ENCODE measurements around the gene NT5DC1. TPM values are rescaled to one million over a fixed set of nuclear protein-coding genes. Genes with fewer than 3 reads are reported as not detected.
A peak's percentile ranks its signal among the peaks of the same experiment; 100 is the strongest.

The NT5DC1 gene
- polyA plus RNA-seq, 1 experiment: 23.2 TPM

DNA sequence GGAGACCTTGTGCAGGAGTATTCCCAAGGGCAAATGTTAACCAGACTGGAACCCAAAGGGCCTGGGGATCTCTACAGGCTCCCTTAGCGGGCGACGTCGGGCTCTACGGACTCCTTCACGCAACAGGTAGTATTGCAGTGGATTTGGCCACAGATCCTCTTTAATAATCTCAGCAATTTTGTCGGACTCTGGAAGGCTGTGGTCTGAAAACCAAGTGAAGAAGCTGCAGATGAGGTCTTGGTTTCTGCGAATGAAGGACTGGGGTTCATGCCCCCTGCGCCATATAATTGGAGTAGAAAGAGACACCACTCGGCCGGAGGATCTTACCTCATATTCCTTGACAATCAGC is 177.8 kb downstream of the NT5DC1 start:
- H3K4me3 ChIP-seq (ENCODE audit: low read depth, low read length): peak overlapping the region; percentile 88
- no peak overlapping the region for H3K27ac ChIP-seq (ENCODE audit: low read depth, low read length)
- POLR2A ChIA-PET: interaction anchor here (1.4 to 2.5 kb wide), 2 partner anchors 10 to 93 kb away, joined by 3 to 15 read pairs; partner anchors contain the start of gene DSE
- CTCF ChIA-PET: interaction anchor here (3.0 to 5.4 kb wide), 4 partner anchors 9 to 282 kb away, joined by 15 to 66 read pairs (median 19); no protein-coding TSS in a partner anchor
- no peaks in the 10 kb centered on the region; the same call in 1 of the 2 replicates for H3K9me3 ChIP-seq (ENCODE audit: control insufficient read depth, insufficient read depth, low read length)
- TF ChIP-seq, protein P1, sequence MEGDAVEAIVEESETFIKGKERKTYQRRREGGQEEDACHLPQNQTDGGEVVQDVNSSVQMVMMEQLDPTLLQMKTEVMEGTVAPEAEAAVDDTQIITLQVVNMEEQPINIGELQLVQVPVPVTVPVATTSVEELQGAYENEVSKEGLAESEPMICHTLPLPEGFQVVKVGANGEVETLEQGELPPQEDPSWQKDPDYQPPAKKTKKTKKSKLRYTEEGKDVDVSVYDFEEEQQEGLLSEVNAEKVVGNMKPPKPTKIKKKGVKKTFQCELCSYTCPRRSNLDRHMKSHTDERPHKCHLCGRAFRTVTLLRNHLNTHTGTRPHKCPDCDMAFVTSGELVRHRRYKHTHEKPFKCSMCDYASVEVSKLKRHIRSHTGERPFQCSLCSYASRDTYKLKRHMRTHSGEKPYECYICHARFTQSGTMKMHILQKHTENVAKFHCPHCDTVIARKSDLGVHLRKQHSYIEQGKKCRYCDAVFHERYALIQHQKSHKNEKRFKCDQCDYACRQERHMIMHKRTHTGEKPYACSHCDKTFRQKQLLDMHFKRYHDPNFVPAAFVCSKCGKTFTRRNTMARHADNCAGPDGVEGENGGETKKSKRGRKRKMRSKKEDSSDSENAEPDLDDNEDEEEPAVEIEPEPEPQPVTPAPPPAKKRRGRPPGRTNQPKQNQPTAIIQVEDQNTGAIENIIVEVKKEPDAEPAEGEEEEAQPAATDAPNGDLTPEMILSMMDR (IDR thresholded peaks at IDR 0.05; ENCODE audit: low read depth, low read length): no peak
- no peaks in the 10 kb centered on the region for H3K27me3 ChIP-seq (ENCODE audit: control insufficient read depth, insufficient read depth, low read length)
- DNase-seq (ENCODE audit: low read depth, low spot score): no peak

GRCh38 chr6:116278854-116279231 is 178.2 kb downstream of the NT5DC1 start:
- peak overlapping the region; percentile 88 for H3K4me3 ChIP-seq (ENCODE audit: low read depth, low read length)
- no peaks in the 10 kb centered on the region for H3K27me3 ChIP-seq (ENCODE audit: control insufficient read depth, insufficient read depth, low read length)
- ChIA-PET POLR2A (interaction anchor here (1.4 to 2.5 kb wide), 2 partner anchors 10 to 92 kb away, joined by 3 to 15 read pairs; partner anchors contain the start of gene DSE), CTCF (interaction anchor here (3.0 to 5.4 kb wide), 4 partner anchors 9 to 281 kb away, joined by 15 to 66 read pairs (median 19); no protein-coding TSS in a partner anchor)
- peak overlapping the region; percentile 97 for H3K27ac ChIP-seq (ENCODE audit: low read depth, low read length)
- TF ChIP-seq, protein P1 (IDR thresholded peaks at IDR 0.05; ENCODE audit: low read depth, low read length): no peak
- DNase-seq (ENCODE audit: low read depth, low spot score): no peak
- H3K9me3 ChIP-seq (ENCODE audit: control insufficient read depth, insufficient read depth, low read length): no peaks in the 10 kb centered on the region; the same call in 1 of the 2 replicates

DNA sequence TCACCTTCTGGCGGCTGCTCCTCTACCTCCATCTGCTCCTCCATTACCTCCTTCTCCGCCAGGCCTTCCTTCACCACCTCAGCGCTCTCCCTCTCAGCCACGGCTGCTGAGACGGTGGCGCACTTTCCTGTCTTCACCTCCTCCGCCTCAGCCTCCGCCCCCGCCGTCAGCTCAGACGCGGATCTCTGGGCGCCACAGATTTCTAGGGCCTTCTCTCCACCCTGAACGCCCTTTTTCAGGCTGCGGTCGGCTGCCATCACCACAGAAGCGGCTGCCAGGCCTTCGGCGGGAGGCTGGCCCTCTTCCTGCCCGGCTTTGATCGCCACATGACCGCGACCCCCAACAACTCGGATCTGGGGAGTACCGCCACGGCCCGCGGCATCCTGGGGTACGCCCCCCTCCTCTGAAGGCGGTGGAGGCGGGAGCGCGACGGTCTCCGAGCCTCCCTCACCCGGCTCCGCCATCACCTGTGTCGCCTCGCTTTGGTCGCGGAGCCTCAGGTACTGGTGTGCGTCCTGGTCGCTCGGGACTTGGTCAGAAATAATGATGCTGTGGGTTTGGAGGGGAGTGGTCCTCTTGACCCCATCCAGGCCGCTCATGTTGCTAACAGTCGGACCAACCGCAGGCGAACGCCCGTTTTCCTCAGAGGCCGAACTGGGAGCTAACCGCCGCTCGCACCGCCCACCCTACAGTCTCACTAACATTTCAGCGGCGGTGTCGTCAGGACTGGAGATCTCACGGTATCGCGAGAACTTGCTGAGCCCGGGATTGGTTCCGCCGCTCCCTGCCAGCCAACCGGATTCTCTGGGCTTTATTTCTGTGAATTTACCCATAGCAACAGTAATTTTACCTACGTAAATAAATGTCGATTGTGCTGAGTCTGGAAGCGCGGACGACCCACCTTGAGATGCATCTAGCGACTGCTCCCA is 178.8 kb downstream of the NT5DC1 start, which contains the start of gene TSPYL1:
Gene TSPYL1 (minus strand): TSS at position 699 of the 929 bp plus-strand sequence. CDS start 100 bp downstream, at position 599.
- H3K27ac ChIP-seq (ENCODE audit: low read depth, low read length): peak within 1 kb of the TSS; percentile 97
- DNase-seq (ENCODE audit: low read depth, low spot score): peak; percentile 92
- ChIA-PET POLR2A (interaction anchor here (0.6 to 2.5 kb wide), 9 partner anchors 10 to 285 kb away, joined by 3 to 15 read pairs (median 4); partner anchors contain the start of genes DSE and TSPYL4), CTCF (interaction anchor here (0.9 to 5.4 kb wide), 7 partner anchors 8 to 281 kb away, joined by 3 to 66 read pairs (median 15); no protein-coding TSS in a partner anchor)
- H3K27me3 ChIP-seq (ENCODE audit: control insufficient read depth, insufficient read depth, low read length): no peaks in the 10 kb centered on the region
- H3K9me3 ChIP-seq (ENCODE audit: control insufficient read depth, insufficient read depth, low read length): no peaks in the 10 kb centered on the region; the same call in 1 of the 2 replicates
- peak within 1 kb of the TSS; percentile 88 for H3K4me3 ChIP-seq (ENCODE audit: low read depth, low read length)
- TF ChIP-seq, protein P1 (IDR thresholded peaks at IDR 0.05; ENCODE audit: low read depth, low read length): 0 out of 2 replicates have a peak, but pooled peaks have one; percentile 6

GRCh38 chr6:116280161-116280932 is 179.7 kb downstream of the NT5DC1 start:
- TF ChIP-seq, protein P1 (IDR thresholded peaks at IDR 0.05; ENCODE audit: low read depth, low read length): no peak
- H3K9me3 ChIP-seq (ENCODE audit: control insufficient read depth, insufficient read depth, low read length): no peaks in the 10 kb centered on the region; the same call in 1 of the 2 replicates
- peak overlapping the region; percentile 82 for H3K27ac ChIP-seq (ENCODE audit: low read depth, low read length)
- no peak for DNase-seq (ENCODE audit: low read depth, low spot score)
- ChIA-PET CTCF (interaction anchor here (0.6 to 5.4 kb wide), 9 partner anchors 12 to 280 kb away, joined by 3 to 66 read pairs (median 4); no protein-coding TSS in a partner anchor), POLR2A (interaction anchor here (0.6 to 2.5 kb wide), 9 partner anchors 10 to 284 kb away, joined by 3 to 15 read pairs (median 4); partner anchors contain the start of genes DSE and TSPYL4)
- peak overlapping the region; percentile 64 for H3K4me3 ChIP-seq (ENCODE audit: low read depth, low read length)
- no peaks in the 10 kb centered on the region for H3K27me3 ChIP-seq (ENCODE audit: control insufficient read depth, insufficient read depth, low read length)
